Endothelial cell of umbilical vein (primary cell): ENCODE results near the gene IFI44L.
A peak's percentile ranks its signal among the peaks of the same experiment; 100 is the strongest.

Source experiments
- EZH2 ChIP-seq: IDR thresholded peaks from 2 replicates; pipeline ENCODE4 v1.6.1; 2012; ENCODE audit warnings: borderline replicate concordance, low read depth, mild to moderate bottlenecking, moderate library complexity, low read length, inconsistent platforms; ENCODE audit not compliant: severe bottlenecking
- FOS ChIP-seq: IDR thresholded peaks from 2 replicates; pipeline ENCODE4 v1.6.1; 2011; ENCODE audit warnings: mild to moderate bottlenecking, low read length, moderate library complexity, borderline replicate concordance; ENCODE audit not compliant: insufficient read depth
- GATA2 ChIP-seq: IDR thresholded peaks from 2 replicates; pipeline ENCODE4 v1.7.0; 2011; ENCODE audit warnings: low read depth, mild to moderate bottlenecking, moderate library complexity, mixed read lengths, low read length; ENCODE audit not compliant: insufficient read length, insufficient read depth
- JUN ChIP-seq: IDR thresholded peaks from 2 replicates; pipeline ENCODE4 v1.6.1; 2011; ENCODE audit warnings: borderline replicate concordance, low read depth; ENCODE audit not compliant: insufficient read length, insufficient read depth
- MAX ChIP-seq: IDR thresholded peaks from 2 replicates; pipeline ENCODE4 v1.6.1; 2011; ENCODE audit not compliant: insufficient read depth, insufficient read length
- POLR2A ChIP-seq: IDR thresholded peaks from 2 replicates; pipeline ENCODE4 v1.6.1; 2012; ENCODE audit warnings: low read depth, mild to moderate bottlenecking, control low read depth, low read length
- POLR2AphosphoS5 ChIP-seq: IDR thresholded peaks from 2 replicates; pipeline ENCODE4 v1.6.1; 2012; ENCODE audit warnings: low read depth, mild to moderate bottlenecking, control low read depth, low read length, moderate library complexity; ENCODE audit not compliant: insufficient read depth
- TF ChIP-seq, protein P1 (sequence below), 2 donors: IDR thresholded peaks; 1 replicate in 1 of 2; 2 replicates in 1 of 2; pipeline ENCODE4 v1.5.1; 2011; ENCODE audit warnings: low read length in 2 of 2, mild to moderate bottlenecking in 2 of 2, moderate library complexity in 2 of 2, control low read depth in 1 of 2, inconsistent platforms in 1 of 2, low read depth in 1 of 2; ENCODE audit not compliant: insufficient read depth in 1 of 2; ENCODE audit errors: extremely low read depth in 1 of 2

DNA sequence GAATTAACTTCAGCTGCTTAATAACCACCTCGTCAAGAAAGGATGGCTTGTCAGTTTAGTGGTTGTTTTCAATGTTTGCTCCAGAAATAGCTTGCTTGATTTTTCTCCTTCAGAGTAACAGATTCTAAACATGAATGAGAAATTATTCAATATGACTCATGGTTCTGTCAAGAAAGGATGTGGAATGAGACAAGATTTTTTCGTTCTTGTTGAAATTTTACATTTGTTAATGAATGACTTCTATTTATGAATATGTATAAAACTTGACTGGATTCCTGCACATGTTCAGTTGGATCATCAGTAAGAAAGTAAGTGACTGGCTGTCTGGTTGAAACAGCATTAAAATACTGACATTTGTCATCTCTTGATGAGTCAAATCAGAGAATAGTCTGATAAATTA lies 67.7 kb downstream of the IFI44L start:
- TF ChIP-seq JUN, result no peak
- TF ChIP-seq, protein P1, sequence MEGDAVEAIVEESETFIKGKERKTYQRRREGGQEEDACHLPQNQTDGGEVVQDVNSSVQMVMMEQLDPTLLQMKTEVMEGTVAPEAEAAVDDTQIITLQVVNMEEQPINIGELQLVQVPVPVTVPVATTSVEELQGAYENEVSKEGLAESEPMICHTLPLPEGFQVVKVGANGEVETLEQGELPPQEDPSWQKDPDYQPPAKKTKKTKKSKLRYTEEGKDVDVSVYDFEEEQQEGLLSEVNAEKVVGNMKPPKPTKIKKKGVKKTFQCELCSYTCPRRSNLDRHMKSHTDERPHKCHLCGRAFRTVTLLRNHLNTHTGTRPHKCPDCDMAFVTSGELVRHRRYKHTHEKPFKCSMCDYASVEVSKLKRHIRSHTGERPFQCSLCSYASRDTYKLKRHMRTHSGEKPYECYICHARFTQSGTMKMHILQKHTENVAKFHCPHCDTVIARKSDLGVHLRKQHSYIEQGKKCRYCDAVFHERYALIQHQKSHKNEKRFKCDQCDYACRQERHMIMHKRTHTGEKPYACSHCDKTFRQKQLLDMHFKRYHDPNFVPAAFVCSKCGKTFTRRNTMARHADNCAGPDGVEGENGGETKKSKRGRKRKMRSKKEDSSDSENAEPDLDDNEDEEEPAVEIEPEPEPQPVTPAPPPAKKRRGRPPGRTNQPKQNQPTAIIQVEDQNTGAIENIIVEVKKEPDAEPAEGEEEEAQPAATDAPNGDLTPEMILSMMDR (IDR thresholded peaks at IDR 0.05; ENCODE audit: extremely low read depth in 1 of 2, insufficient read depth in 1 of 2, low read depth in 1 of 2, low read length in 2 of 2), result no peak
- no peak for TF ChIP-seq POLR2AphosphoS5
- no peak for TF ChIP-seq EZH2
- TF ChIP-seq POLR2A, result no peak
- no peak for TF ChIP-seq MAX
- peak; percentile 59 for TF ChIP-seq FOS
- TF ChIP-seq GATA2, result no peak
